Right cardiac atrium (tissue), 5 donors: ENCODE data around the gene ABI3BP. TPM values are rescaled to one million over a fixed set of nuclear protein-coding genes. Genes with fewer than 3 reads are reported as not detected.

Experiments
- ATAC-seq, 2 donors: fragments of 200-7000 bp; cut with Tn5 transposase; one replicate each; pipeline versions ENCODE4 v1.8.0 to v1.9.1; 2020; ENCODE audit warnings: moderate library complexity in 2 of 2, mild to moderate bottlenecking in 1 of 2
- DNase-seq, 3 donors: peaks; one replicate each; pipeline ENCODE4 v3.0.0-alpha.2; 2020
- H3K27ac ChIP-seq: one replicate; pipeline ENCODE4 v1.5.1; 2013; ENCODE audit warnings: mild to moderate bottlenecking, low read length, control low read depth, moderate library complexity
- H3K27me3 ChIP-seq: one replicate; pipeline ENCODE4 v1.6.1; 2013; ENCODE audit not compliant: control insufficient read depth, insufficient read depth
- H3K4me1 ChIP-seq: one replicate; pipeline ENCODE4 v1.6.1; 2013; ENCODE audit warnings: low read length; ENCODE audit not compliant: control insufficient read depth, insufficient read depth
- H3K4me3 ChIP-seq: one replicate; pipeline ENCODE4 v1.5.1; 2013; ENCODE audit warnings: low read length, control low read depth
- H3K9me3 ChIP-seq: one replicate; pipeline ENCODE4 v1.6.1; 2013; ENCODE audit warnings: low read length; ENCODE audit not compliant: control insufficient read depth
- WGBS: extraction: QIAGEN DNeasy Blood & Tissue Kit; methylation state at CpG from one replicate; pipeline ENCODE4 v1.1.7; 2013; 5-methylcytosine and 5-hydroxymethylcytosine counted together
- intact Hi-C, 4 donors: fragments of 100-400 bp; cut with DNase I; formaldehyde crosslinking; loops; one replicate each; pipeline versions ENCODE4 v1.11.0 to v1.14.0; 2022 to 2023
- polyA plus RNA-seq: library from polyadenylated mRNA; stranded (reverse); fragments of 200-250 nt; gene quantifications from one replicate; pipeline ENCODE4 v1.2.3, GENCODE V29; 2013
- total RNA-seq, 4 donors: library from RNA; stranded (reverse); fragmentation: NEBNext Ultra II Directional; extraction: Animal tissue kit (Norgen Biotek cat#: 25700); gene quantifications; one replicate each; pipeline ENCODE4 v1.2.1, GENCODE V29; 2021
- donor health status: healthy with polysubstance abuse.
- donor health status: DM: no; HTN: yes; CAD: no.
- donor health status: DM: no; HTN: no; CAD: no.
- donor health status: DM: no; HTN: yes; CAD: no; lungs with severe emphysema.
- donor health status: DM: yes; HTN: yes; CAD: no.

ABI3BP gene
- total and polyA plus RNA-seq, 5 donors = 14.5 to 69.5 (median 49.7) TPM

DNA sequence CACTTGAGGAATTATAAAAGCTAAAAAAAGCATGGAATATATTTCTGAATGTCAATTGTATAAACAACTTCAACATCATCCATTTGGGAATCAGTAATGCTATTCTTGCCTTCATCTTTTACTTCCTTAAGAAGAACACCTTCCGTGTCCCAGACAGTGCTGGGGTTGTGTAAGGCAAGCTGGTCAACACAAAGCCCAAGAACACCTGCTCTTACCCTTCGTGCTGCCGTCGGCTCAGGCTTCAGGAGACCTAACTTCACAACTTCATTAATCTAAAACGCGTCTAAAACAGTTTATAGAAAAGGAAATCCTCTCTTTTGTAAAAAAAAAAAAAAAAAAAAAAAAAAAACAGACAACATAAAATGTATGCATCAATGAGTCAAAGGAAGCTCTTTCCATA is 81.3 kb downstream of the ABI3BP start:
- no peaks in the 10 kb centered on the region for H3K4me1 ChIP-seq
- H3K4me3 ChIP-seq = no peak overlapping the region
- H3K27ac ChIP-seq = no peak overlapping the region
- intact Hi-C loops = no loop called here
- ATAC-seq (no peak), DNase-seq (no peak)
- WGBS = 78% methylated on average over 6 of the region's 6 CpGs
- H3K27me3 ChIP-seq = no peaks in the 10 kb centered on the region
- no peaks in the 10 kb centered on the region for H3K9me3 ChIP-seq

DNA sequence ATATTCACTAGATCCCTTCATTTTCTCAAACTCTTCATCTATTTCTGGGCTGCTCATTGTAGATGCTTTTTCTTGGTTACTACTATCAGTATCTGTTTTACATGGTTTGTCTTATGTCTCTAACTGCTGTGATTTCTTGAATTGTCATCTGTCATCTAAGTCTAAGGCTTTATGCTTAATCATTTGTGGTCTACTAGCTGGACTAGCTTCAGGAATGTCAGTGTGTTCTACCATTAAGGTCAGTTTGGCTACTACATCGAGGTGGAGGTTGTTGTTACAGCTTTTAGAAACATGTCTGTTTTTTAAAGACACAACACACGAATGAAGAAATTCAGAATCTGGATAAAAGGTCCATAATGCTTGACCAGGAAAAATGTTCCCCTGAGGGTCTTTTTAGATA is 82.2 kb downstream of the ABI3BP start:
- no peaks in the 10 kb centered on the region for H3K9me3 ChIP-seq
- H3K4me3 ChIP-seq = no peak overlapping the region
- no peaks in the 10 kb centered on the region for H3K4me1 ChIP-seq
- no peak overlapping the region for H3K27ac ChIP-seq
- H3K27me3 ChIP-seq = no peaks in the 10 kb centered on the region
- 68% methylated on average over 2 of the region's 2 CpGs for WGBS
- DNase-seq (no peak), ATAC-seq (no peak)
- intact Hi-C loops = no loop called here

DNA sequence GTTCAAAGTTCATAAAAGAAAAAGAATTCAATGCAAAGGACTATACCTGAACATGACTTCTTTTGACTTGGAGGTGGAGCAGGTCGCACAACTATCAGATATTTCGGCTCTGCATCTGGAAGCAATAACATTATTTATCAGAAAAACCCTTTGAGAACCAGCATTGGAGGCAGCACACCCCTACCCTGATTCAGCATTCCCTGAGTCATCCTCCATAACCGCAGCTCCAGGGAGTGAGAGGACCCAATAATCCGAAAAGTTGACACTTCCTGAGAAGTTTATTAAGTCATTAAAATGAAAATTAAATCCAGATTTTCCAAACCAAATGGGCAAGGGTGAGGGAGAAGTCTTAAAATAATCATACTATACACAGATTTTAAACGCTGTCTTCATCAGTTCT is 90.6 kb downstream of the ABI3BP start:
- Histone ChIP-seq H3K27me3 (no peaks in the 10 kb centered on the region), H3K4me1 (no peaks in the 10 kb centered on the region), H3K9me3 (no peaks in the 10 kb centered on the region), H3K4me3 (no peak overlapping the region), H3K27ac (no peak overlapping the region)
- intact Hi-C loops = no loop called here
- ATAC-seq (no peak), DNase-seq (no peak)
- WGBS = 86% methylated on average over 5 of the region's 5 CpGs

DNA sequence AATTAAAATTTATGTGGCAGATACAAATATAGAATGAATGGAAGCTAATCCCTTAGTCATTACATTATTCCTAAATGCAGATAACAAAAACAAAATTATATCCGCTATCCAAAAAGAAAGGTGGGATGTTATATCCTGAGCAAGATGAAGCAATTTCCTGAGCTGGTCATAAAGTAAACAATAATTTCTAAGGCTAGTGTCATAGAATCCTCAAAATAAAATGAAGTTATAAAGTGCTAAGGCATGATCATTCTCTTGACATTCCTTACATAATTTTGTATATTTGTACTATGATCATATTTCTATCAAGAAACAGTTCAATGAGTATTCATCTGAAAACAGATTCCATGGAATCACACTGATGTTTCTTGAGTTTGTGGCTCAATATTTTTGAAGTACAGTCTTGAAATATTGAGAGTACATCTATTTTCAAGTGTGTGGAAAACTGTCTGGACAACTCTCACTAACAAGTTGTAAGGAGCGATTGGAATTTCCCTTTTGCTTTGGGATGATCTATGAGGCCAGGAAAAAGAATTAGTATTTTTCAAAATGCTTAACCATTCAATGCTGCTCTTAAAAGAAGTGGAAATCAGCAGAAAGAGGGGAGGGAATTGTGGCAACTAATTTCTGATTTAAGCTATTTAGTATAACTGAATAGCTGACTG is 92.4 kb downstream of the ABI3BP start:
- WGBS = 76% methylated on average over 2 of the region's 2 CpGs

DNA sequence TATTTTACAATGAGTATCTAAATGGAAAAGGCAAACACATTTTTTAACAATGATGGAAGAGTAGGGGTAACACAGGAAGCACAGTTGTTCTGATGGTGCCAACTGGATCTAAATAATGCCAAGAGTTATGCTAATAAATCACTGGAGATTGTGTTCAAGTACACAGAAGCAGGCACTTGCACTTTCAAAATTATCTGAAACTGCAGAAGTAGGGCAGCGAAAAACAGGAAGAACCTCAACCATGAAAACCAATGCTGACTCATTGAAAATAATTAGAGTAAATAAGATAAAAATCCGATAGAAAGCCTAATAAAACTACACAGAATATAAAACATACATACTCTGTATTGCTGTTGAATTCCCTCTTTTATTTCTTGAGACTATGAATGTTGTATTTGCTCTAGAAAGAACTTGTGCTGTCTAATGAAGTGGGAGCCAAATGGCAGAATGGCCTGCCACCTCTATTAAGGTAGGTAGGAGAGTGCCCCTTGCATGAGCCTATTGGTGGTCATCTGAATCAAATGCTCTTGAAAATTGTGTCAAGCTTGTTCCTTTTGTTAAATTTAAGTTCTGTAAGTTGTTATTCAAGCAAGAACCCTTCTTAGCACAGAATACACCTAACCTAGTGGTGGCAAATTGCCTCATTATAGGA is 93.7 kb downstream of the ABI3BP start:
- Histone ChIP-seq H3K27ac (no peak overlapping the region), H3K4me3 (no peak overlapping the region), H3K9me3 (no peaks in the 10 kb centered on the region), H3K27me3 (no peaks in the 10 kb centered on the region), H3K4me1 (no peaks in the 10 kb centered on the region)
- ATAC-seq = no peak
- intact Hi-C loops = loop anchor here in 3 of 4 donors (10.0 kb wide), 1 partner anchor 295 kb away; no protein-coding TSS in a partner anchor
- 37% methylated on average over 2 of the region's 2 CpGs for WGBS
- DNase-seq = no peak

More for the DNA sequence above, 92.4 kb downstream of the ABI3BP start:
- intact Hi-C loops = no loop called here
- ATAC-seq (no peak), DNase-seq (no peak)
- Histone ChIP-seq H3K9me3 (no peaks in the 10 kb centered on the region), H3K27ac (no peak overlapping the region), H3K4me1 (no peaks in the 10 kb centered on the region), H3K27me3 (no peaks in the 10 kb centered on the region), H3K4me3 (no peak overlapping the region)

DNA sequence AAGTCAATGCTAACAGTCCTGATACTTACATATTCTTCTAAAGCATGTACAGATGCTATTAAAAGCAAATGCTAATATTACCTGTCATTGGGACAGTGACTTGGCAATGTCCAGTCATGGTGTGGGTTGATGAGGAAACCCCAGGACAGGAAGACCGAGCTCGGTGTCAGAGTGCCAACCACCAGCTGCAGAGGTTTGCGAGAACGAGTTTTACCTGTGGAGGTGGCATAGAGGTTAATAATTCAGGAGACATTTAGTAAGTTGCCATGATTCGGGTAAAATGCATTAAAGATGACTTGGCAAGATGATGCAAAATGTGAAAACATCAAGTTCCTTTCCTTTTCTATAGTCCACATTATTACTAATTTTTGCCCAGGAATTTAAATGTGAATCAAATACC is 94.5 kb downstream of the ABI3BP start:
- H3K4me3 ChIP-seq = no peak overlapping the region
- H3K9me3 ChIP-seq = no peaks in the 10 kb centered on the region
- H3K27me3 ChIP-seq = no peaks in the 10 kb centered on the region
- WGBS = 74% methylated on average over 5 of the region's 5 CpGs
- no peak overlapping the region for H3K27ac ChIP-seq
- intact Hi-C loops = loop anchor here in 3 of 4 donors (10.0 kb wide), 1 partner anchor 296 kb away; no protein-coding TSS in a partner anchor
- no peaks in the 10 kb centered on the region for H3K4me1 ChIP-seq
- ATAC-seq (no peak), DNase-seq (no peak)

DNA sequence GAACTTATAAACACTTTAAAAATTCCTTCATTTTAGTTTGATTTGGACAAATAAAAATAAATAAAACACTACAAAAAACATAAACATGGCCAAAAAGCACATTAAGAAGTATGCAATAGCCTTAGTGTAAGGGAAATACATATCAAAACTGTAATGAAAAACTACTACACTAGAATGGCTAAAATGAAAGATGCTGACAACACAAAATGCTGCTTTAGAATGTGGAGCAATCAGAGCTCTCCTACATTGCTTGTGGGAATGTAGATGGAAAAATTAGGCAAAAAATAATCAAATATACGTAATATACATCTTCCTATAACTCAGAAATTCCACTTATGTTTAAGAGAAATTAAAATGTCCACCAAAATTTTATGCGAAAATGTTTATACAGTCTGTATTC is 96.2 kb downstream of the ABI3BP start:
- H3K27me3 ChIP-seq = no peaks in the 10 kb centered on the region
- H3K4me3 ChIP-seq = no peak overlapping the region
- WGBS = 48% methylated on average over 2 of the region's 2 CpGs
- ATAC-seq (no peak), DNase-seq (no peak)
- intact Hi-C loops = loop anchor here in 3 of 4 donors (10.0 kb wide), 1 partner anchor 298 kb away; no protein-coding TSS in a partner anchor
- H3K27ac ChIP-seq = no peak overlapping the region
- no peaks in the 10 kb centered on the region for H3K9me3 ChIP-seq
- H3K4me1 ChIP-seq = no peaks in the 10 kb centered on the region

DNA sequence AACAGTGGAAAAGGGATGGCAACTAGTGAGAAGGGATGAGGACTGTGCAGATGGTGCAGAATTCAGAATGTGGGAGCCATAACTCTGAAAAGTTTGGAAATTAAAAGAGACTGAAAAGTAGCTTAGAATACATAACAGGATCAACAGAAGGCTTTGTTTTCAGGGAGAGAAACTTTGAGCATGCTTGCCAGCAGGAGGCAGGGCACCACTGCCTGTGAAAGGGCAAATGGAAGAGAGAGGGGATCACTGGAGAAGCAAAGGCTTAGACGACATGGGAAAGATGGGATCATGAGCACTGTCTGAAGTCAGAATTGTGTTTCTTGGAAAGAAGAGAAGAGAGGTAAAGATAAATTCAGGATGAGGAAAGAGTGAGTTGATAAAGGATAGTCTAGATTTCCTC is 99.6 kb downstream of the ABI3BP start:
- WGBS = 14% methylated on average over 1 of the region's 1 CpG
- Histone ChIP-seq H3K27me3 (no peaks in the 10 kb centered on the region), H3K27ac (no peak overlapping the region), H3K4me3 (no peak overlapping the region), H3K4me1 (no peaks in the 10 kb centered on the region), H3K9me3 (no peaks in the 10 kb centered on the region)
- ATAC-seq (peak in 1 of 2 donors; percentile 61), DNase-seq (peak in 1 of 3 donors; percentile 29)
- intact Hi-C loops = loop anchor here (5.0 to 10.0 kb wide), 2 partner anchors 301 to 304 kb away; no protein-coding TSS in a partner anchor

DNA sequence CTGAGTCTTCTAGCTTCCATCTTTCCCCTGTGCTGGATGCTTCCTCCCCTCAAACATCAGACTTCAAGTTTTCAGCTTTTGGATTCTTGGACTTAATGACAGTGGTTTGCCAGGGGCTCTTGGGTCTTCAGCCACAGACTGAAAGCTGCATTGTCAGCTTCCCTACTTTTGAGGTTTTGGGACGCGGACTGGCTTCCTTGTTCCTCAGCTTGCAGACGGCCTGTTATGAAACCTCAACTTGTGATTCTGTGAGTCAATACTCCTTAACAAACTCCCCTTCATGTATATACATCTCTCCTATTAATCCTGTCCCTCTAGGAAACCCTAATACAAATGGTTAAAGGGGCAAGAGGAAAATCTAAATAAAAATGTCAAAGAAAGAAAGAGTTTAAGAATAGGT is 100.1 kb downstream of the ABI3BP start:
- H3K9me3 ChIP-seq = no peaks in the 10 kb centered on the region
- no peak overlapping the region for H3K27ac ChIP-seq
- intact Hi-C loops = loop anchor here (5.0 to 10.0 kb wide), 2 partner anchors 302 to 304 kb away; no protein-coding TSS in a partner anchor

DNA sequence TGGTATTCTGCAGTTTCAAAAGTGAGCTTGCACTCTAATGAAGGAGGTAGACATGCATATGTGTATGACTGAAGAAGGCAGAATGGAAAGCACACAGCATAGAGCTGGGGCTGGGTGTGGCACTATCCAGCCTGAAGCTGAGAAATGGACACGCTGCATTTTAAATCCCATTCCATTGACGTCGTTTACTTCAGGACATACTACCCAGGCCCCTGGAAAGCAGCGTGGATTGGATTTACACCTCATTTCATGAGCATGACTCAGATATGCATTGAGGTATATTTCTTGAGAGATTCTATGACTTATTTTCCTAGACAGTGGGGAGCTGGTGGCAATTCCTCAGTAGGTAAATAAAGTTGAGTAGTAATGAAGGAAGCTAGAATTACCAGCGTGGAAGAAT is 101.4 kb downstream of the ABI3BP start:
- intact Hi-C loops = loop anchor here (5.0 to 10.0 kb wide), 2 partner anchors 303 to 305 kb away; no protein-coding TSS in a partner anchor
- H3K4me1 ChIP-seq = no peaks in the 10 kb centered on the region
- 72% methylated on average over 5 of the region's 5 CpGs for WGBS
- no peak overlapping the region for H3K4me3 ChIP-seq
- ATAC-seq (no peak), DNase-seq (no peak)
- H3K27me3 ChIP-seq = no peaks in the 10 kb centered on the region
- no peak overlapping the region for H3K27ac ChIP-seq
- no peaks in the 10 kb centered on the region for H3K9me3 ChIP-seq

More for the DNA sequence above, 100.1 kb downstream of the ABI3BP start:
- Histone ChIP-seq H3K4me3 (no peak overlapping the region), H3K27me3 (no peaks in the 10 kb centered on the region), H3K4me1 (no peaks in the 10 kb centered on the region)
- WGBS = 84% methylated on average over 3 of the region's 3 CpGs
- ATAC-seq = no peak
- peak in 1 of 3 donors; percentile 35 for DNase-seq

DNA sequence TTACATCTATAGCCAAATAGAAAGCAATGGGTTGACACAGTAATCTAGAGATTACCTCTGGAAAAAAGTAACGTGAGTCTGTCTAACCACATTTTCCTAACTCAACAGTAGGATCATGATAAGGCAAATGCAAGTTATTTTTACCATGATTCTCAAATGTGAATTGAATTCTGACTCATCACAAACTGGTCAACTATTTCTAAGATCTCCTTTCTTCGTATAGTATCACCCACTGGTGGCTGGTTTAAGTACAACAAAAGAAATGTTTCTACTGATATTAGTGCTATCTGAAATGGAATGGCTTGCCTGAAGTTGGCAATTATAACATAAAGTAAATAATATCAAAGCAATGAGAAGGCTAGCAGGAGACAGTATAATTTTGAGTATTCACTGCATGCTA is 102.2 kb downstream of the ABI3BP start:
- DNase-seq (no peak), ATAC-seq (no peak)
- Histone ChIP-seq H3K27me3 (no peaks in the 10 kb centered on the region), H3K4me3 (no peak overlapping the region), H3K4me1 (no peaks in the 10 kb centered on the region), H3K9me3 (no peaks in the 10 kb centered on the region), H3K27ac (no peak overlapping the region)
- 60% methylated on average over 2 of the region's 2 CpGs for WGBS
- intact Hi-C loops = loop anchor here (5.0 to 10.0 kb wide), 2 partner anchors 304 to 306 kb away; no protein-coding TSS in a partner anchor
